ENCODE data around the gene DCP1B.

DCP1B gene

GRCh38 chr12:2004113-2004929, at the start of gene DCP1B:
Gene DCP1B, minus strand, starts transcription at chr12:2004457. Its CDS starts 26 bp downstream, at chr12:2004431.
- peak; percentile 68 for TF ChIP-seq POLR2A (IDR thresholded peaks at IDR 0.05; ENCODE audit: low read depth, low read length)
- DNase-seq (ENCODE audit: insufficient read length, low spot score): peak; percentile 89
- FAIRE-seq: peak; percentile 98

- no peak for FAIRE-seq
- peak; percentile 38 for DNase-seq (ENCODE audit: insufficient read length, low spot score)
- TF ChIP-seq POLR2A (IDR thresholded peaks at IDR 0.05; ENCODE audit: low read depth, low read length): no peak
These were observed 49.4 kb upstream of the DCP1B start for GRCh38 chr12:2053691-2054090.

- no peak for FAIRE-seq
- peak; percentile 72 for DNase-seq (ENCODE audit: insufficient read length, low spot score)
- no peak for TF ChIP-seq POLR2A (IDR thresholded peaks at IDR 0.05; ENCODE audit: low read depth, low read length)
These were observed 48.8 kb upstream of the DCP1B start, which contains the start of gene CACNA1C for GRCh38 chr12:2052826-2053678. Gene CACNA1C, plus strand, starts transcription at chr12:2052987. Its CDS starts 576 bp downstream, at chr12:2053563.

- TF ChIP-seq POLR2A (IDR thresholded peaks at IDR 0.05; ENCODE audit: low read depth, low read length): no peak
- no peak for FAIRE-seq
- no peak for DNase-seq (ENCODE audit: insufficient read length, low spot score)
These were observed 47.7 kb upstream of the DCP1B start for GRCh38 chr12:2051700-2052621.

- no peak for TF ChIP-seq POLR2A (IDR thresholded peaks at IDR 0.05; ENCODE audit: low read depth, low read length)
- FAIRE-seq: no peak
- DNase-seq (ENCODE audit: insufficient read length, low spot score): no peak
These were observed 45.6 kb upstream of the DCP1B start for GRCh38 chr12:2049604-2050540.

- DNase-seq (ENCODE audit: insufficient read length, low spot score) (no peak), FAIRE-seq (no peak)
- TF ChIP-seq POLR2A (IDR thresholded peaks at IDR 0.05; ENCODE audit: low read depth, low read length): no peak
These were observed 43.5 kb upstream of the DCP1B start for GRCh38 chr12:2047752-2048151.

- DNase-seq (ENCODE audit: insufficient read length, low spot score) (no peak), FAIRE-seq (no peak)
- no peak for TF ChIP-seq POLR2A (IDR thresholded peaks at IDR 0.05; ENCODE audit: low read depth, low read length)
These were observed 42.7 kb upstream of the DCP1B start for GRCh38 chr12:2046957-2047356.

GRCh38 chr12:2044165-2044564, 39.9 kb upstream of the DCP1B start:
- DNase-seq (ENCODE audit: insufficient read length, low spot score) (no peak), FAIRE-seq (no peak)
- no peak for TF ChIP-seq POLR2A (IDR thresholded peaks at IDR 0.05; ENCODE audit: low read depth, low read length)

- TF ChIP-seq POLR2A (IDR thresholded peaks at IDR 0.05; ENCODE audit: low read depth, low read length): no peak
- FAIRE-seq (no peak), DNase-seq (ENCODE audit: insufficient read length, low spot score) (no peak)
These were observed 38.8 kb upstream of the DCP1B start for GRCh38 chr12:2043054-2043453.

GRCh38 chr12:2039034-2039433, 34.8 kb upstream of the DCP1B start:
- FAIRE-seq: no peak

GRCh38 chr12:2035431-2036055, 31.3 kb upstream of the DCP1B start:
- FAIRE-seq: no peak
- DNase-seq (ENCODE audit: insufficient read length, low spot score): no peak
- no peak for TF ChIP-seq POLR2A (IDR thresholded peaks at IDR 0.05; ENCODE audit: low read depth, low read length)

More at GRCh38 chr12:2039034-2039433, 34.8 kb upstream of the DCP1B start:
- no peak for DNase-seq (ENCODE audit: insufficient read length, low spot score)
- no peak for TF ChIP-seq POLR2A (IDR thresholded peaks at IDR 0.05; ENCODE audit: low read depth, low read length)

Measured in H54 (cell line).